ENCODE results near the gene XYLB.
"Not testable (repeated sequence)": the region's sequence is repeated elsewhere in the genome, so short reads cannot be mapped to it uniquely, and the experiment has no call there.

Gene XYLB

GRCh38 chr3:38379201-38379770, 32.7 kb downstream of the XYLB start:
- H3K27ac ChIP-seq: no peak overlapping the region
- H3K4me3 ChIP-seq: no peak overlapping the region

- Histone ChIP-seq H3K4me3 (no peak overlapping the region), H3K27ac (peak overlapping the region in 1 of 21 experiments; percentile 38)
Measured at GRCh38 chr3:38382506-38383080, 36.0 kb downstream of the XYLB start.

GRCh38 chr3:38383156-38383875, 36.7 kb downstream of the XYLB start:
- Histone ChIP-seq H3K27ac (no peak overlapping the region), H3K4me3 (no peak overlapping the region)

- no peak overlapping the region for H3K4me3 ChIP-seq
- no peak overlapping the region for H3K27ac ChIP-seq
Measured at GRCh38 chr3:38386992-38387750, 40.6 kb downstream of the XYLB start.

GRCh38 chr3:38387862-38388261, 41.3 kb downstream of the XYLB start:
- no peak overlapping the region for H3K27ac ChIP-seq

GRCh38 chr3:38392604-38393163, 46.1 kb downstream of the XYLB start:
- Histone ChIP-seq H3K4me3 (no peak overlapping the region), H3K27ac (no peak overlapping the region)

More at GRCh38 chr3:38387862-38388261, 41.3 kb downstream of the XYLB start:
- no peak overlapping the region for H3K4me3 ChIP-seq

- Histone ChIP-seq H3K4me3 (no peak overlapping the region), H3K27ac (no peak overlapping the region)
Measured at GRCh38 chr3:38396239-38396638, 49.7 kb downstream of the XYLB start.

GRCh38 chr3:38396861-38397260, 50.3 kb downstream of the XYLB start:
- no peak overlapping the region for H3K27ac ChIP-seq

GRCh38 chr3:38397320-38397719, 50.7 kb downstream of the XYLB start:
- H3K4me3 ChIP-seq: no peak overlapping the region

More at GRCh38 chr3:38396861-38397260, 50.3 kb downstream of the XYLB start:
- no peak overlapping the region for H3K4me3 ChIP-seq

GRCh38 chr3:38401246-38401962, 54.8 kb downstream of the XYLB start:
- no peak overlapping the region for H3K4me3 ChIP-seq

More at GRCh38 chr3:38397320-38397719, 50.7 kb downstream of the XYLB start:
- no peak overlapping the region for H3K27ac ChIP-seq

GRCh38 chr3:38404286-38404685, 57.7 kb downstream of the XYLB start:
- Histone ChIP-seq H3K4me3 (no peak overlapping the region), H3K27ac (no peak overlapping the region)

More at GRCh38 chr3:38401246-38401962, 54.8 kb downstream of the XYLB start:
- no peak overlapping the region for H3K27ac ChIP-seq

- no peak overlapping the region for H3K4me3 ChIP-seq
Measured at GRCh38 chr3:38411591-38411990, 65.0 kb downstream of the XYLB start.

GRCh38 chr3:38420758-38421157, 74.2 kb downstream of the XYLB start:
- H3K4me3 ChIP-seq: not testable (repeated sequence)
- peak overlapping the region in 4 of 21 experiments; percentile 11 to 46 (median 35) for H3K27ac ChIP-seq

More at GRCh38 chr3:38411591-38411990, 65.0 kb downstream of the XYLB start:
- no peak overlapping the region for H3K27ac ChIP-seq

- H3K27ac ChIP-seq: peak overlapping the region in 1 of 21 experiments; percentile 31
- H3K4me3 ChIP-seq: no peak overlapping the region
Measured at GRCh38 chr3:38421679-38422336, 75.2 kb downstream of the XYLB start.

- H3K4me3 ChIP-seq: not testable (repeated sequence)
- peak overlapping the region in 4 of 21 experiments; percentile 26 to 76 (median 38) for H3K27ac ChIP-seq
Measured at GRCh38 chr3:38426798-38427426, 80.3 kb downstream of the XYLB start.

GRCh38 chr3:38432871-38433658, 86.5 kb downstream of the XYLB start:
- not testable (repeated sequence) for H3K27ac ChIP-seq, H3K4me3 ChIP-seq

- not testable (repeated sequence) for H3K27ac ChIP-seq, H3K4me3 ChIP-seq
Measured at GRCh38 chr3:38433661-38434060, 87.1 kb downstream of the XYLB start.

Measured in skin epidermis (tissue), 12 donors.